Endothelial cell of umbilical vein (primary cell): ENCODE measurements around the gene MGAT5. TPM values are rescaled to one million over a fixed set of nuclear protein-coding genes. Genes with fewer than 3 reads are reported as not detected.

Source experiments
- BruUV-seq: library from RNA; stranded (reverse); fragments of 400-500 nt; replicated peaks from 2 replicates; lab custom pipeline; 2021; lab: Mats Ljungman, UMichigan
- CTCF ChIA-PET: fragments of 300-600, 350-600 bp; sonication (Branson Sonifier 250); formaldehyde crosslinking; loops from one replicate; lab custom pipeline; 2021; ENCODE audit warnings: antibody characterized with exemption, inconsistent platforms; lab: Charles Lee
- POLR2A ChIA-PET: fragments of 300-600, 350-600 bp; sonication (Branson Sonifier 250); formaldehyde crosslinking; loops from one replicate; lab custom pipeline; 2021; ENCODE audit warnings: antibody characterized with exemption, inconsistent platforms; lab: Charles Lee
- DNase-seq: peaks from one replicate; pipeline ENCODE4 v3.0.0-alpha.2; 2011; ENCODE audit warnings: low read depth, low spot score
- FAIRE-seq: peaks from 2 replicates; lab custom pipeline; 2011; peaks lifted over from hg19 to GRCh38; lab: Jason Lieb, UNC
- H2AFZ ChIP-seq: 2 replicates; pipeline ENCODE4 v1.6.0; 2012; ENCODE audit warnings: low read depth, low read length, control low read depth, inconsistent platforms
- H3K27ac ChIP-seq: 2 replicates; pipeline ENCODE4 v1.5.1; 2011; ENCODE audit warnings: low read depth, mild to moderate bottlenecking, control low read depth, low read length, moderate library complexity; ENCODE audit not compliant: insufficient read depth
- H3K27me3 ChIP-seq, 2 experiments: 2 replicates each; pipeline versions ENCODE4 v1.6.0 to v1.6.1; 2011; ENCODE audit warnings: low read length in 2 of 2, mixed read lengths in 1 of 2; ENCODE audit not compliant: control insufficient read depth in 2 of 2, insufficient read depth in 2 of 2
- H3K36me3 ChIP-seq, 2 experiments: 2 replicates in 1 of 2; 3 replicates in 1 of 2; pipeline ENCODE4 v1.5.1; 2011; ENCODE audit warnings: low read length in 2 of 2, mild to moderate bottlenecking in 1 of 2, moderate library complexity in 1 of 2; ENCODE audit not compliant: control insufficient read depth in 2 of 2, insufficient read depth in 2 of 2; ENCODE audit errors: extremely low read depth in 1 of 2
- H3K4me1 ChIP-seq: 3 replicates; pipeline ENCODE4 v1.5.1; 2011; ENCODE audit warnings: mild to moderate bottlenecking, low read length; ENCODE audit not compliant: control insufficient read depth, insufficient read depth; ENCODE audit errors: extremely low read depth
- H3K4me2 ChIP-seq: 2 replicates; pipeline ENCODE4 v1.6.1; 2011; ENCODE audit warnings: low read length, control low read depth, mixed read lengths; ENCODE audit not compliant: insufficient read depth
- H3K4me3 ChIP-seq, 3 experiments: fragments of 200-600 bp in 1 of 3; sonication (generic), shearing (Covaris generic) in 1 of 3; replicated peaks in 1 of 3; 2 replicates each; pipeline ENCODE4 v1.5.1; 2011 to 2016; ENCODE audit warnings: control low read depth in 3 of 3, low read length in 3 of 3, mild to moderate bottlenecking in 2 of 3, inconsistent platforms in 1 of 3, low read depth in 1 of 3, moderate library complexity in 1 of 3; ENCODE audit not compliant: insufficient read depth in 1 of 3
- H3K79me2 ChIP-seq: 2 replicates; pipeline ENCODE4 v1.6.0; 2012; ENCODE audit warnings: low read length, inconsistent platforms; ENCODE audit not compliant: control insufficient read depth, insufficient read depth
- H3K9ac ChIP-seq: replicated peaks from 2 replicates; pipeline ENCODE3; 2011; ENCODE audit warnings: low read length, control low read depth; ENCODE audit not compliant: insufficient read depth; ENCODE audit errors: extremely low read depth
- H3K9me1 ChIP-seq: replicated peaks from 3 replicates; pipeline ENCODE4 v1.6.0; 2011; ENCODE audit warnings: mild to moderate bottlenecking, low read length; ENCODE audit not compliant: control insufficient read depth, insufficient read depth; ENCODE audit errors: extremely low read depth
- H3K9me3 ChIP-seq: replicated peaks from 2 replicates; pipeline ENCODE4 v1.5.1; 2012; ENCODE audit warnings: low read length, inconsistent platforms; ENCODE audit not compliant: control insufficient read depth, insufficient read depth
- H4K20me1 ChIP-seq: replicated peaks from 2 replicates; pipeline ENCODE3; 2011; ENCODE audit warnings: mild to moderate bottlenecking, low read length; ENCODE audit not compliant: control insufficient read depth, insufficient read depth; ENCODE audit errors: extremely low read depth
- CTCF ChIP-seq, 2 donors: IDR thresholded peaks; 1 replicate in 1 of 2; 2 replicates in 1 of 2; pipeline ENCODE4 v1.5.1; 2011; ENCODE audit warnings: low read length in 2 of 2, mild to moderate bottlenecking in 2 of 2, moderate library complexity in 2 of 2, control low read depth in 1 of 2, inconsistent platforms in 1 of 2, low read depth in 1 of 2; ENCODE audit not compliant: insufficient read depth in 1 of 2; ENCODE audit errors: extremely low read depth in 1 of 2
- EZH2 ChIP-seq: IDR thresholded peaks from 2 replicates; pipeline ENCODE4 v1.6.1; 2012; ENCODE audit warnings: borderline replicate concordance, low read depth, mild to moderate bottlenecking, moderate library complexity, low read length, inconsistent platforms; ENCODE audit not compliant: severe bottlenecking
- FOS ChIP-seq: IDR thresholded peaks from 2 replicates; pipeline ENCODE4 v1.6.1; 2011; ENCODE audit warnings: mild to moderate bottlenecking, low read length, moderate library complexity, borderline replicate concordance; ENCODE audit not compliant: insufficient read depth
- GATA2 ChIP-seq: IDR thresholded peaks from 2 replicates; pipeline ENCODE4 v1.7.0; 2011; ENCODE audit warnings: low read depth, mild to moderate bottlenecking, moderate library complexity, mixed read lengths, low read length; ENCODE audit not compliant: insufficient read length, insufficient read depth
- JUN ChIP-seq: IDR thresholded peaks from 2 replicates; pipeline ENCODE4 v1.6.1; 2011; ENCODE audit warnings: borderline replicate concordance, low read depth; ENCODE audit not compliant: insufficient read length, insufficient read depth
- MAX ChIP-seq: IDR thresholded peaks from 2 replicates; pipeline ENCODE4 v1.6.1; 2011; ENCODE audit not compliant: insufficient read depth, insufficient read length
- MYC ChIP-seq: IDR thresholded peaks from one replicate; pipeline ENCODE4 v1.6.1; 2011; ENCODE audit warnings: mild to moderate bottlenecking, low read depth, low read length
- POLR2A ChIP-seq: IDR thresholded peaks from 2 replicates; pipeline ENCODE4 v1.6.1; 2012; ENCODE audit warnings: low read depth, mild to moderate bottlenecking, control low read depth, low read length
- POLR2AphosphoS5 ChIP-seq: IDR thresholded peaks from 2 replicates; pipeline ENCODE4 v1.6.1; 2012; ENCODE audit warnings: low read depth, mild to moderate bottlenecking, control low read depth, low read length, moderate library complexity; ENCODE audit not compliant: insufficient read depth
- dilution Hi-C: fragments of 300-500 bp; cut with MboI; formaldehyde crosslinking; loops from one replicate; pipeline ENCODE4 v1.15.0; 2019; ENCODE audit warnings: low sequenced_read_pairs; ENCODE audit not compliant: extremely low pct_ligation_motif_present
- intact Hi-C: fragments of 100-400 bp; cut with micrococcal nuclease; formaldehyde crosslinking; loops from one replicate; pipeline ENCODE4 v1.10.0; 2022
- polyA plus RNA-seq, 4 experiments: library from polyadenylated mRNA; depleted of rRNA in 3 of 4; stranded (reverse) in 3 of 4; unstranded in 1 of 4; fragments of >200 nt; gene quantifications; 2 replicates each; pipeline versions ENCODE4 v1.2.1 to v1.2.3, GENCODE V29; 2011 to 2012; ENCODE audit warnings: missing spikeins in 1 of 4
- total RNA-seq: library from RNA; stranded (reverse); gene quantifications from 2 replicates; pipeline ENCODE4 v1.2.3, GENCODE V29; 2021

MGAT5 gene
- total and polyA plus RNA-seq, 2 donors (not counting 3 experiments of a cell fraction or from before 2014, with no cell fraction given), result 17.7 to 84.1 TPM

DNA sequence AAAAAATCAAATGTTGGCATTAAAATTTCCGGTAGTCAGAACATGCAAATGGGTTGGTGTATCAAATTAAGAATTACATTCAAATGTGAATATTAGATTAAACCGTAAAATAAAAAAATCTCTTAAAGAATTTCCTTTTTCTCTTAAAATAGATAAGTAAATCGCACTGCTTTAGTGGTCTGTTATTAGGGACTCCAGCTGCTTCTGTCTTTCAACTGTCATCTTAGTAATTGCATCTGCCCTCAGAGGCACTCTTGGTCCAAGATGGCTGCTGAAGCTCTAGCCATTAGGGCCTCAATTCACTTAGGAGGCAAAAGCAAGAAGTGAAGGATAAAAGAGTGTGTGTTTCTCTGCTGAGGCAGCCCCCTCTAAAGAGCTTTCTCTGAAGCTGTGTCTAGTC, 132.4 kb downstream of the MGAT5 start:
- no peak overlapping the region for H3K27ac ChIP-seq
- no peaks in the 10 kb centered on the region for H3K36me3 ChIP-seq
- no peak for FAIRE-seq
- dilution Hi-C loops (no loop called here), intact Hi-C loops (no loop called here)
- TF ChIP-seq FOS, result no peak
- no peak for TF ChIP-seq MAX
- TF ChIP-seq JUN, result no peak
- TF ChIP-seq MYC, result no peak
- no peak for TF ChIP-seq POLR2A
- no peak for TF ChIP-seq EZH2
- no peak for TF ChIP-seq POLR2AphosphoS5
- no peak for TF ChIP-seq GATA2
- TF ChIP-seq CTCF (IDR thresholded peaks at IDR 0.05; ENCODE audit: extremely low read depth in 1 of 2, insufficient read depth in 1 of 2, low read depth in 1 of 2, low read length in 2 of 2), result no peak
- no peaks in the 10 kb centered on the region for H3K9me3 ChIP-seq
- ChIA-PET CTCF (interaction anchor here (0.7 to 1.2 kb wide), 2 partner anchors 64 to 67 kb away, joined by 3 read pairs; no protein-coding TSS in a partner anchor), POLR2A (no interaction called here)
- H3K4me3 ChIP-seq, result no peak overlapping the region
- H3K9me1 ChIP-seq, result no peaks in the 10 kb centered on the region
- H2AFZ ChIP-seq, result no peak overlapping the region
- no peaks in the 10 kb centered on the region for H3K4me1 ChIP-seq
- no peaks in the 10 kb centered on the region for H4K20me1 ChIP-seq
- no TSS peak for BruUV-seq
- H3K9ac ChIP-seq, result no peak overlapping the region
- H3K27me3 ChIP-seq, result no peaks in the 10 kb centered on the region
- no peaks in the 10 kb centered on the region for H3K79me2 ChIP-seq
- H3K4me2 ChIP-seq, result no peak overlapping the region
- no peak for DNase-seq
